Raji (cell line): Measurements from ENCODE around the gene COG1.
A peak's percentile ranks its signal among the peaks of the same experiment; 100 is the strongest.

Experiments used
- POLR2A ChIP-seq: IDR thresholded peaks from 2 replicates; pipeline ENCODE4 v1.6.1; 2011; ENCODE audit warnings: low read depth, low read length, control low read depth; ENCODE audit not compliant: insufficient read depth

The COG1 gene

GRCh38 chr17:73192894-73193701, at the start of gene COG1:
COG1 (plus strand) TSS chr17:73193055; CDS start chr17:73193070, 15 bp downstream.
- TF ChIP-seq POLR2A, result peak; percentile 48

- TF ChIP-seq POLR2A, result no peak
These were observed 47.2 kb upstream of the COG1 start for GRCh38 chr17:73145641-73146040.

- TF ChIP-seq POLR2A, result no peak
These were observed 44.1 kb upstream of the COG1 start for GRCh38 chr17:73148540-73149334.

- no peak for TF ChIP-seq POLR2A
These were observed 40.8 kb upstream of the COG1 start for GRCh38 chr17:73151916-73152632.

GRCh38 chr17:73155410-73156165, 37.3 kb upstream of the COG1 start:
- TF ChIP-seq POLR2A, result no peak

GRCh38 chr17:73156166-73156840, 36.6 kb upstream of the COG1 start:
- no peak for TF ChIP-seq POLR2A

GRCh38 chr17:73156887-73157520, 35.9 kb upstream of the COG1 start:
- TF ChIP-seq POLR2A, result no peak

- TF ChIP-seq POLR2A, result no peak
These were observed 35.3 kb upstream of the COG1 start for GRCh38 chr17:73157521-73157890.

GRCh38 chr17:73158133-73158532, 34.7 kb upstream of the COG1 start:
- no peak for TF ChIP-seq POLR2A

GRCh38 chr17:73160980-73161630, 31.8 kb upstream of the COG1 start:
- no peak for TF ChIP-seq POLR2A

GRCh38 chr17:73163043-73163442, 29.8 kb upstream of the COG1 start:
- TF ChIP-seq POLR2A, result no peak

- TF ChIP-seq POLR2A, result no peak
These were observed 27.0 kb upstream of the COG1 start for GRCh38 chr17:73165616-73166404.
